ENCODE data around the gene APOOL.

Gene APOOL

DNA sequence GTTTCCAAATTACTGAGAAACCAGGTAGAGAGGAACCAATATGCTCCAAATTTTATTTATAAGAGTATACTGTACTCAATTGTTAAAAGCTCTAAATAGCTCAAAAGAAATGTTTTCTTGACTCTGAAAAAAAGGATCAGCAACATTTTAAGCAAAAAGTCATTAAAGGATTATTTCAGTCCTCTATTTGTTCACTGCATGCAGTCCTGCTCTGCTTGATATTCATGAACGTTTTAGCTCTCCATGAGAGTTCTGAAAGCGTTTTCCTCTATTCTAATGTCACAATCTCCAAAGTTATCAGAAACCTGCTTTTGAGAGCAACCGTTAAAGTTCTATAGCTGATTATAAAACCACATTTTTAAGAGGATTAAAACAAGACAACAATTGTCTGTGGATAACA is 110.5 kb downstream of the APOOL start:
- Histone ChIP-seq H3K36me3 (ENCODE audit: control insufficient read depth, insufficient read depth, low read length) (no peaks in the 10 kb centered on the region), H3K27ac (ENCODE audit: insufficient read depth, low read depth, low read length, poor library complexity, severe bottlenecking) (no peak overlapping the region), H3K4me3 (ENCODE audit: insufficient read depth, low read depth, low read length) (no peak overlapping the region), H3K9me3 (ENCODE audit: control insufficient read depth, low read length) (no peaks in the 10 kb centered on the region), H3K27me3 (ENCODE audit: control insufficient read depth, insufficient read depth, low read length, poor library complexity, severe bottlenecking) (no peaks in the 10 kb centered on the region), H3K4me1 (ENCODE audit: control insufficient read depth, insufficient read depth, low read length) (no peaks in the 10 kb centered on the region)
- 95 to 96% methylated on average over 2 to 3 of the region's 3 CpGs for WGBS, 2 experiments

DNA sequence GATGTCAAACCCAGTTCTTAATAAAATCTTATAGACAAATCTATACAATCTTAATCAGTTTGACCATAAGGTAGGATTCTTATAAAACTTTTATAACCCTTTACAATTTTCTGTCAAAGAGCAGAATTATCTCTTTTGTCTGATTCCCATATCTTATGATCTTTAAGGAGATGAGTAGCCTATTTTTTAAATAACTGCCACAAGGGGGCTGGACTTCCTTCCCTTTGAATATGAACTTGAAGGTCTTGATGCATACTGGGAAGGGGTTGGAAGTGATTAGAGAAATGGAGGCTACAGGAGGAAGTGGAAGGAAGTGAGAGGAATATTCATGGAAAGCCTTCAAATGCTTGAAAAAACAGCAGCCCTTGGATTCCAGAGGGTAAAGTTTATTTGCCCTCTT is 111.1 kb downstream of the APOOL start:
- Histone ChIP-seq H3K4me1 (ENCODE audit: control insufficient read depth, insufficient read depth, low read length) (no peaks in the 10 kb centered on the region), H3K4me3 (ENCODE audit: insufficient read depth, low read depth, low read length) (no peak overlapping the region), H3K27me3 (ENCODE audit: control insufficient read depth, insufficient read depth, low read length, poor library complexity, severe bottlenecking) (no peaks in the 10 kb centered on the region), H3K9me3 (ENCODE audit: control insufficient read depth, low read length) (no peaks in the 10 kb centered on the region), H3K27ac (ENCODE audit: insufficient read depth, low read depth, low read length, poor library complexity, severe bottlenecking) (no peak overlapping the region), H3K36me3 (ENCODE audit: control insufficient read depth, insufficient read depth, low read length) (no peaks in the 10 kb centered on the region)

DNA sequence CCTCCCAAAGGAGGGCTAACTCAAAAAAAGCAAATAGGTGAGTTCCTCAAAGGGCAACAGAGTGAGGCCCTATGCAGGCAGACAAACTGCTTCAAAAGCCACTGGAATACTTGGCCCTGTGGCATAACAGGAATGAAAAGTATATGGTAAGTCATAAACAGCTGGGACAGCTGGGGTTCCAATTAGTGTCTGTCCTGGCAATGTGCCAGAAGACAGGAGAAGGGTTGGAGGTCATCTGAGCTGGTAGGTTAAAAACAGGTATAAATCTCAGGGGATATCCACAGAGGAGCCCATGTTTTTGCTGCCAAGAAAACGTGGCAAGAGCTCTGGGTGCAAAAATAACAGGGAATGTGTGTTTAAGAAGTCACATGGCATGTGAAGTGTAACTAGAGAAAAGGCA is 111.6 kb downstream of the APOOL start:
- Histone ChIP-seq H3K4me1 (ENCODE audit: control insufficient read depth, insufficient read depth, low read length) (no peaks in the 10 kb centered on the region), H3K9me3 (ENCODE audit: control insufficient read depth, low read length) (no peaks in the 10 kb centered on the region), H3K27ac (ENCODE audit: insufficient read depth, low read depth, low read length, poor library complexity, severe bottlenecking) (no peak overlapping the region), H3K27me3 (ENCODE audit: control insufficient read depth, insufficient read depth, low read length, poor library complexity, severe bottlenecking) (no peaks in the 10 kb centered on the region), H3K36me3 (ENCODE audit: control insufficient read depth, insufficient read depth, low read length) (no peaks in the 10 kb centered on the region), H3K4me3 (ENCODE audit: insufficient read depth, low read depth, low read length) (no peak overlapping the region)
- WGBS, 2 experiments: 78 to 94% methylated on average over 1 of the region's 1 CpG

DNA sequence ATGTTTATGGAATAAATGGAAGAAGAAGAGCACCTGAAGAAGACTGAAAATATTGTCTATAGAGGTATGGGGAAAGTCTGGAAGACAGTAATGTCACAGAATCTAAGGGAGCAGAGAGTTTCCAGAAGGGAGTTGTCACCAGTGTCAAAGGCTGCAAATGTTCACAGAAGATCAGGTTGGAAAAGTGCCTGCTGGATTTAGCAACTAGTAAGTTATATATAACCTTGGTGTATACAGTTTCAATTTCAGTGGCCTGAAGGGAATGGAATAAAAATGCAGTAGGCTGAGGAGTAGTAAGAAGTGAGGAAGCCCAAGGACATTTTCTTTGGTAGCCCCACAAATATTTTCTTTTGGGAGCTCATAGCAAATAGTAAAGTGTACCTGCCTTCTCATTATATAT is 132.7 kb downstream of the APOOL start:
- Histone ChIP-seq H3K36me3 (ENCODE audit: control insufficient read depth, insufficient read depth, low read length) (no peaks in the 10 kb centered on the region), H3K4me3 (ENCODE audit: insufficient read depth, low read depth, low read length) (no peak overlapping the region), H3K9me3 (ENCODE audit: control insufficient read depth, low read length) (no peaks in the 10 kb centered on the region), H3K27ac (ENCODE audit: insufficient read depth, low read depth, low read length, poor library complexity, severe bottlenecking) (no peak overlapping the region), H3K4me1 (ENCODE audit: control insufficient read depth, insufficient read depth, low read length) (no peaks in the 10 kb centered on the region), H3K27me3 (ENCODE audit: control insufficient read depth, insufficient read depth, low read length, poor library complexity, severe bottlenecking) (no peaks in the 10 kb centered on the region)

DNA sequence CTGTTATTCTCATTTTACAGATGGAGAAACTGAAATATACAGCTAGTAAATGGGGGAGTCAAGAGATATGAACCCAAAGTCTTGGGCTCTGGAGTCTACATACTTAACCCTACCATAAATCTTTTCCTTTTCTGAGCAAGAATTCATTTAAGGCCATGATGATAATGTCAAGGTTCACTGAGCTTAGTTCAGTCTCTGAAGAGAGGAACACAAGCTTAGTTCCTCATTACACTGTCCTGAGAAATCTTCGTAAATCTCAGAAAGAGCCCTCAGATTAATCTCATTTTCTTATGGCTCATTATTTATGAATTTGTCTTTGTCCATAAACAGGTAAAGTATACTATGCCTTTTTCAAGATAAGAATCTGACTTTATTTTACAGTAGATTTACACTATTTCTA is 135.7 kb downstream of the APOOL start:
- no peaks in the 10 kb centered on the region for H3K36me3 ChIP-seq (ENCODE audit: control insufficient read depth, insufficient read depth, low read length)
- H3K27me3 ChIP-seq (ENCODE audit: control insufficient read depth, insufficient read depth, low read length, poor library complexity, severe bottlenecking): no peaks in the 10 kb centered on the region
- H3K9me3 ChIP-seq (ENCODE audit: control insufficient read depth, low read length): no peaks in the 10 kb centered on the region
- no peaks in the 10 kb centered on the region for H3K4me1 ChIP-seq (ENCODE audit: control insufficient read depth, insufficient read depth, low read length)
- 100% methylated on average over 1 of the region's 1 CpG; no CpG with 5 or more reads in 1 of the 2 experiments for WGBS, 2 experiments
- no peak overlapping the region for H3K4me3 ChIP-seq (ENCODE audit: insufficient read depth, low read depth, low read length)
- H3K27ac ChIP-seq (ENCODE audit: insufficient read depth, low read depth, low read length, poor library complexity, severe bottlenecking): no peak overlapping the region

DNA sequence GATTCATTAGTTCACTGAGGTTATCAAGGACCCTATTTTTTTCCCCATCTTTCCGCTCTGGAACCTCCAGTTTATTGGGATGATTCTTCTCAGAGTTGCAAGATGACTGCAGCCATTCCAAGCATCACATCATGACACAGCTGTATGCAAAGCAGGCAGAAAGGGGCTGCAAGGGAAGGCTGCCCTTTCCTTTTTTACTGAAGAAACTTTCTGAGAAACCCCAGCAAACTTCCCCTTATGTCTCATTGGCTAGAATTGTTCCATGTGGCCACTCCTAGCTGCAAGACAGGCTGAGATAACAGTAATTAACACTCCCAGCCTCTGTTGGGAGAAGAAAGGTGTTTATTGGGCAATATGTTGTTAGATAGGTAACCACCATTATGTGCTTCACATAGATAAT is 137.3 kb downstream of the APOOL start:
- no peaks in the 10 kb centered on the region for H3K36me3 ChIP-seq (ENCODE audit: control insufficient read depth, insufficient read depth, low read length)

More for the DNA sequence above, 137.3 kb downstream of the APOOL start:
- H3K4me1 ChIP-seq (ENCODE audit: control insufficient read depth, insufficient read depth, low read length): no peaks in the 10 kb centered on the region
- whole genome bisulfite sequencing, 2 experiments: 91 to 100% methylated on average over 1 of the region's 1 CpG
- H3K4me3 ChIP-seq (ENCODE audit: insufficient read depth, low read depth, low read length): no peak overlapping the region
- no peak overlapping the region for H3K27ac ChIP-seq (ENCODE audit: insufficient read depth, low read depth, low read length, poor library complexity, severe bottlenecking)
- no peaks in the 10 kb centered on the region for H3K27me3 ChIP-seq (ENCODE audit: control insufficient read depth, insufficient read depth, low read length, poor library complexity, severe bottlenecking)
- no peaks in the 10 kb centered on the region for H3K9me3 ChIP-seq (ENCODE audit: control insufficient read depth, low read length)

Data from ectodermal cell (in vitro differentiated cells).